Measurements from ENCODE around the gene ITGBL1. TPM values are rescaled to one million over a fixed set of nuclear protein-coding genes. Genes with fewer than 3 reads are reported as not detected.

The ITGBL1 gene
- total and polyA plus RNA-seq, 2 of the 4 experiments (the other 2 are of a cell fraction) = 22.2 to 24.2 TPM

DNA sequence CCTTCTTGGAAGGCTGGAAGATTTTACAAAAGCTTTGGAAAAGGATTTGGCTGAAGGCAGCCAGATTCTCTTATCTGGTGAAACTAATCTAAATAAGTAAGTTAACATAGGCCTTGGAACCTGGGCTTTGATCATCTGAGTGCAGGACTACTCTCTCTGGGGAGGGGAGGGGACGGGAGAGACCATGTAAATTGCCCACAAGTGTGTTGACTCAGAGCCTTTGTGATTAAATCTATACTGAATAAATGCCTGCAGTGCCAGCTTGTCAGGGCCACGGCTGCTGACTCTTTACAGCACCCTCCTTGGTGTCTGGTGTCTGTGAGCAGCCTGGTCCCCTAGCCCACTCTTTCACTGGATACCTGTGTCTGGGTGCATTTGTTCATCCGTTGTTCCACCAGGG is 251.4 kb downstream of the ITGBL1 start:
- Histone ChIP-seq H3K18ac (ENCODE audit: low read depth, low read length) (no peak overlapping the region), H3K4me3 (ENCODE audit: insufficient read depth, low read depth, low read length) (no peak overlapping the region), H4K5ac (ENCODE audit: low read depth, low read length) (no peak overlapping the region), H2BK5ac (ENCODE audit: low read depth, low read length, poor library complexity, severe bottlenecking) (no peak overlapping the region), H3K27ac (ENCODE audit: insufficient read depth, low read length) (no peak overlapping the region), H3K36me3 (ENCODE audit: control insufficient read depth, insufficient read depth, low read length) (no peaks in the 10 kb centered on the region), H4K8ac (ENCODE audit: low read depth in 2 of 2, low read length in 2 of 2) (no peak overlapping the region), H3K23ac (ENCODE audit: low read depth, low read length) (no peak overlapping the region), H3K79me1 (ENCODE audit: low read depth in 1 of 2, low read length in 2 of 2) (no peaks in the 10 kb centered on the region), H2AK9ac (replicated peaks; ENCODE audit: low read depth, low read length, poor library complexity) (no peak overlapping the region), H3K14ac (replicated peaks; ENCODE audit: low read depth, low read length) (no peak overlapping the region), H4K20me1 (ENCODE audit: insufficient read depth, low read length) (no peaks in the 10 kb centered on the region), H3K4me1 (ENCODE audit: control insufficient read depth, insufficient read depth, low read length) (no peaks in the 10 kb centered on the region), H2AK5ac (ENCODE audit: low read depth, low read length) (no peak overlapping the region), H3K4ac (ENCODE audit: low read depth, low read length) (no peak overlapping the region), H3K9me1 (ENCODE audit: insufficient read depth, low read length) (no peaks in the 10 kb centered on the region), H3K9me3 (ENCODE audit: control insufficient read depth, insufficient read depth, low read length) (no peaks in the 10 kb centered on the region), H3K9ac (ENCODE audit: low read depth, low read length) (no peak overlapping the region), H2AFZ (replicated peaks; ENCODE audit: low read length, poor library complexity) (no peak overlapping the region), H2BK15ac (ENCODE audit: low read depth, low read length) (no peak overlapping the region), H3K27me3 (ENCODE audit: control insufficient read depth, insufficient read depth, low read length) (no peaks in the 10 kb centered on the region), H2BK20ac (ENCODE audit: low read depth, low read length) (no peak overlapping the region), H2BK120ac (ENCODE audit: low read depth, low read length) (no peak overlapping the region), H4K91ac (ENCODE audit: insufficient read depth, low read depth, low read length) (no peak overlapping the region), H3K56ac (ENCODE audit: extremely low read depth, insufficient read depth, low read length) (no peak overlapping the region), H3K4me2 (ENCODE audit: low read depth, low read length) (no peak overlapping the region)
- in situ Hi-C loops (cut with MboI; ENCODE audit: low sequenced_read_pairs) = no loop called here
- ATAC-seq (ENCODE audit: low read depth) = no peak
- WGBS, 2 experiments (ENCODE audit: extremely low coverage in 2 of 2, insufficient read length in 1 of 2) = no CpG with 5 or more reads among the region's 3 CpGs
- POLR2A ChIA-PET (ENCODE audit: unreplicated experiment) = no interaction called here
- BruUV-seq (replicated peaks) = no TSS peak
- TF ChIP-seq, protein P1, sequence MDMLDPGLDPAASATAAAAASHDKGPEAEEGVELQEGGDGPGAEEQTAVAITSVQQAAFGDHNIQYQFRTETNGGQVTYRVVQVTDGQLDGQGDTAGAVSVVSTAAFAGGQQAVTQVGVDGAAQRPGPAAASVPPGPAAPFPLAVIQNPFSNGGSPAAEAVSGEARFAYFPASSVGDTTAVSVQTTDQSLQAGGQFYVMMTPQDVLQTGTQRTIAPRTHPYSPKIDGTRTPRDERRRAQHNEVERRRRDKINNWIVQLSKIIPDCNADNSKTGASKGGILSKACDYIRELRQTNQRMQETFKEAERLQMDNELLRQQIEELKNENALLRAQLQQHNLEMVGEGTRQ (IDR thresholded peaks at IDR 0.05; ENCODE audit: low read depth, low read length) = no peak
- TF ChIP-seq NFE2L2 (IDR thresholded peaks at IDR 0.05; ENCODE audit: low read depth, low read length) (no peak), RCOR1 (IDR thresholded peaks at IDR 0.05; ENCODE audit: insufficient replicate concordance, low read length) (no peak), MXI1 (IDR thresholded peaks at IDR 0.05; ENCODE audit: borderline replicate concordance, low read depth, low read length) (no peak), FOS (IDR thresholded peaks at IDR 0.05; ENCODE audit: low read depth, low read length) (no peak), CHD1 (IDR thresholded peaks at IDR 0.05; ENCODE audit: low read depth, low read length) (no peak)
- TF ChIP-seq, protein P2, sequence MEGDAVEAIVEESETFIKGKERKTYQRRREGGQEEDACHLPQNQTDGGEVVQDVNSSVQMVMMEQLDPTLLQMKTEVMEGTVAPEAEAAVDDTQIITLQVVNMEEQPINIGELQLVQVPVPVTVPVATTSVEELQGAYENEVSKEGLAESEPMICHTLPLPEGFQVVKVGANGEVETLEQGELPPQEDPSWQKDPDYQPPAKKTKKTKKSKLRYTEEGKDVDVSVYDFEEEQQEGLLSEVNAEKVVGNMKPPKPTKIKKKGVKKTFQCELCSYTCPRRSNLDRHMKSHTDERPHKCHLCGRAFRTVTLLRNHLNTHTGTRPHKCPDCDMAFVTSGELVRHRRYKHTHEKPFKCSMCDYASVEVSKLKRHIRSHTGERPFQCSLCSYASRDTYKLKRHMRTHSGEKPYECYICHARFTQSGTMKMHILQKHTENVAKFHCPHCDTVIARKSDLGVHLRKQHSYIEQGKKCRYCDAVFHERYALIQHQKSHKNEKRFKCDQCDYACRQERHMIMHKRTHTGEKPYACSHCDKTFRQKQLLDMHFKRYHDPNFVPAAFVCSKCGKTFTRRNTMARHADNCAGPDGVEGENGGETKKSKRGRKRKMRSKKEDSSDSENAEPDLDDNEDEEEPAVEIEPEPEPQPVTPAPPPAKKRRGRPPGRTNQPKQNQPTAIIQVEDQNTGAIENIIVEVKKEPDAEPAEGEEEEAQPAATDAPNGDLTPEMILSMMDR (conservative IDR thresholded peaks at IDR 0.05; ENCODE audit: low read depth, low read length) = no peak
- DNase-seq = no peak
- CTCF ChIA-PET = no interaction called here
- intact Hi-C loops (cut with micrococcal nuclease) = no loop called here
- dilution Hi-C loops (cut with HindIII; ENCODE audit: low sequenced_read_pairs, unreplicated experiment) = no loop called here

Data from IMR-90 (cell line).